IMR-90 (cell line): ENCODE data around the gene UBL4B. TPM values are rescaled to one million over a fixed set of nuclear protein-coding genes. Genes with fewer than 3 reads are reported as not detected.

Experiments
- ATAC-seq: fragments of 200-7000 bp; cut with Tn5 transposase; 2 replicates; pipeline ENCODE4 v1.9.1; 2020; ENCODE audit warnings: low read depth, mild to moderate bottlenecking, moderate library complexity
- BruUV-seq: library from RNA; stranded (reverse); fragments of 400-500 nt; replicated peaks from 2 replicates; lab custom pipeline; 2021; lab: Mats Ljungman, UMichigan
- CTCF ChIA-PET: fragments of 300-600 bp; formaldehyde crosslinking; extraction: SDS; loops from one replicate; lab custom pipeline; 2021; ENCODE audit warnings: antibody characterized with exemption; lab: Yijun Ruan, JAX
- POLR2A ChIA-PET: fragments of 300-600 bp; sonication (Branson Sonifier 250); formaldehyde crosslinking; loops from one replicate; lab custom pipeline; 2022; ENCODE audit warnings: antibody characterized with exemption; ENCODE audit not compliant: unreplicated experiment; lab: Charles Lee
- DNase-seq: peaks from one replicate; pipeline ENCODE4 v3.0.0; 2013
- H2AFZ ChIP-seq: replicated peaks from 2 replicates; pipeline ENCODE3; 2013; ENCODE audit warnings: low read length, mild to moderate bottlenecking; ENCODE audit not compliant: poor library complexity
- H2AK5ac ChIP-seq: 2 replicates; pipeline ENCODE4 v1.6.1; 2013; ENCODE audit warnings: low read depth, low read length, inconsistent platforms
- H2AK9ac ChIP-seq: replicated peaks from 2 replicates; pipeline ENCODE3; 2013; ENCODE audit warnings: mild to moderate bottlenecking, low read depth, low read length, moderate library complexity; ENCODE audit not compliant: poor library complexity
- H2BK120ac ChIP-seq: 2 replicates; pipeline ENCODE4 v1.6.1; 2013; ENCODE audit warnings: low read depth, low read length, inconsistent platforms
- H2BK15ac ChIP-seq: 3 replicates; pipeline ENCODE4 v1.6.1; 2013; ENCODE audit warnings: low read depth, low read length, inconsistent platforms
- H2BK20ac ChIP-seq: 2 replicates; pipeline ENCODE4 v1.6.1; 2013; ENCODE audit warnings: low read depth, mild to moderate bottlenecking, inconsistent platforms, low read length, moderate library complexity
- H2BK5ac ChIP-seq: 2 replicates; pipeline ENCODE4 v1.6.1; 2013; ENCODE audit warnings: mild to moderate bottlenecking, low read depth, low read length, inconsistent platforms; ENCODE audit not compliant: poor library complexity, severe bottlenecking
- H3K14ac ChIP-seq: replicated peaks from 2 replicates; pipeline ENCODE4 v1.6.1; 2013; ENCODE audit warnings: low read depth, low read length, inconsistent platforms
- H3K18ac ChIP-seq: 2 replicates; pipeline ENCODE4 v1.6.1; 2013; ENCODE audit warnings: low read depth, low read length, control low read depth
- H3K23ac ChIP-seq: 2 replicates; pipeline ENCODE4 v1.6.1; 2013; ENCODE audit warnings: low read depth, low read length, inconsistent platforms
- H3K27ac ChIP-seq: 2 replicates; pipeline ENCODE4 v1.5.1; 2013; ENCODE audit warnings: mild to moderate bottlenecking, control low read depth, low read length; ENCODE audit not compliant: insufficient read depth
- H3K27me3 ChIP-seq: 2 replicates; pipeline ENCODE4 v1.6.1; 2013; ENCODE audit warnings: low read length; ENCODE audit not compliant: control insufficient read depth, insufficient read depth
- H3K36me3 ChIP-seq: 2 replicates; pipeline ENCODE4 v1.6.1; 2013; ENCODE audit warnings: low read length, mixed read lengths; ENCODE audit not compliant: control insufficient read depth, insufficient read depth
- H3K4ac ChIP-seq: 2 replicates; pipeline ENCODE4 v1.6.1; 2013; ENCODE audit warnings: low read depth, low read length, inconsistent platforms
- H3K4me1 ChIP-seq: 2 replicates; pipeline ENCODE4 v1.6.1; 2013; ENCODE audit warnings: low read length, mixed read lengths; ENCODE audit not compliant: control insufficient read depth, insufficient read depth
- H3K4me2 ChIP-seq: 2 replicates; pipeline ENCODE4 v1.6.1; 2013; ENCODE audit warnings: low read depth, mild to moderate bottlenecking, control low read depth, low read length, moderate library complexity
- H3K4me3 ChIP-seq: 2 replicates; pipeline ENCODE4 v1.5.1; 2013; ENCODE audit warnings: low read depth, mild to moderate bottlenecking, control low read depth, low read length, moderate library complexity; ENCODE audit not compliant: insufficient read depth
- H3K56ac ChIP-seq: 2 replicates; pipeline ENCODE4 v1.6.1; 2013; ENCODE audit warnings: low read length, inconsistent platforms; ENCODE audit not compliant: insufficient read depth; ENCODE audit errors: extremely low read depth
- H3K79me1 ChIP-seq, 2 experiments: 2 replicates each; pipeline ENCODE4 v1.6.1; 2013; ENCODE audit warnings: low read length in 2 of 2, inconsistent platforms in 1 of 2, low read depth in 1 of 2
- H3K9ac ChIP-seq: 2 replicates; pipeline ENCODE4 v1.6.1; 2013; ENCODE audit warnings: low read depth, low read length, control low read depth
- H3K9me1 ChIP-seq: 2 replicates; pipeline ENCODE4 v1.6.1; 2013; ENCODE audit warnings: low read length, inconsistent platforms; ENCODE audit not compliant: insufficient read depth
- H3K9me3 ChIP-seq: 2 replicates; pipeline ENCODE4 v1.6.1; 2013; ENCODE audit warnings: low read length; ENCODE audit not compliant: control insufficient read depth, insufficient read depth
- H4K20me1 ChIP-seq: 2 replicates; pipeline ENCODE4 v1.6.1; 2013; ENCODE audit warnings: low read length, inconsistent platforms; ENCODE audit not compliant: insufficient read depth
- H4K5ac ChIP-seq: 2 replicates; pipeline ENCODE4 v1.6.1; 2013; ENCODE audit warnings: mild to moderate bottlenecking, low read depth, low read length, control low read depth
- H4K8ac ChIP-seq, 2 experiments: 2 replicates each; pipeline ENCODE4 v1.6.1; 2013; ENCODE audit warnings: low read depth in 2 of 2, low read length in 2 of 2, control low read depth in 1 of 2, inconsistent platforms in 1 of 2
- H4K91ac ChIP-seq: 2 replicates; pipeline ENCODE4 v1.6.1; 2013; ENCODE audit warnings: low read depth, low read length, inconsistent platforms; ENCODE audit not compliant: insufficient read depth
- CTCF ChIP-seq: conservative IDR thresholded peaks from 2 replicates; pipeline ENCODE4 v1.5.1; 2012; ENCODE audit warnings: mild to moderate bottlenecking, low read depth, low read length, improper control_type of control experiment
- MXI1 ChIP-seq: IDR thresholded peaks from 2 replicates; pipeline ENCODE4 v1.6.1; 2012; ENCODE audit warnings: low read depth, mild to moderate bottlenecking, low read length, moderate library complexity, borderline replicate concordance
- WGBS, 2 experiments: methylation state at CpG; one replicate each; pipeline versions ENCODE4 v1.1.5 to v1.1.7; 2013; ENCODE audit warnings: missing lambda C conversion rate in 2 of 2; ENCODE audit not compliant: insufficient read length in 1 of 2; ENCODE audit errors: extremely low coverage in 2 of 2; 5-methylcytosine and 5-hydroxymethylcytosine counted together
- dilution Hi-C: fragments of 300-500 bp; cut with HindIII; formaldehyde crosslinking; loops from one replicate; pipeline ENCODE4 v1.14.3; 2018; ENCODE audit warnings: low sequenced_read_pairs; ENCODE audit not compliant: unreplicated experiment
- in situ Hi-C: fragments of 300-500 bp; cut with MboI; formaldehyde crosslinking; loops from 3 replicates; pipeline ENCODE4 v1.14.3; 2019; ENCODE audit warnings: low sequenced_read_pairs, inconsistent platforms, mixed read lengths
- intact Hi-C: fragments of 100-400 bp; cut with micrococcal nuclease; formaldehyde crosslinking; loops from 2 replicates; pipeline ENCODE4 v1.10.0; 2022
- polyA plus RNA-seq, 3 experiments: library from polyadenylated mRNA; depleted of rRNA; stranded (reverse); fragments of >200 nt; gene quantifications; 2 replicates each; pipeline ENCODE4 v1.2.3, GENCODE V29; 2012; ENCODE audit warnings: low replicate concordance in 1 of 3
- total RNA-seq: library from RNA; depleted of rRNA; stranded (reverse); fragments of >200 nt; gene quantifications from 2 replicates; pipeline ENCODE4 v1.2.3, GENCODE V29; 2012

UBL4B gene
- total and polyA plus RNA-seq, 2 of the 4 experiments (the other 2 are of a cell fraction): not detected

- peak within 1 kb of the TSS; percentile 45 for H2AK9ac ChIP-seq
- CTCF ChIA-PET: no interaction called here
Measured at GRCh38 chr1:110150330-110151174, 38.3 kb downstream of the UBL4B start, which contains the start of gene SLC6A17. Gene SLC6A17 (plus strand): TSS chr1:110150494. CDS start chr1:110166930, 16,436 bp downstream.

More at GRCh38 chr1:110150330-110151174, 38.3 kb downstream of the UBL4B start, which contains the start of gene SLC6A17:
- H3K9ac ChIP-seq: no peak within 1 kb of the TSS
- H3K9me1 ChIP-seq: no peaks in the 10 kb centered on the region
- H2BK15ac ChIP-seq: no peak within 1 kb of the TSS
- H3K27me3 ChIP-seq: peaks cover 36% of the 10 kb centered on the region
- no peak within 1 kb of the TSS for H3K14ac ChIP-seq
- no peak within 1 kb of the TSS for H4K5ac ChIP-seq
- no peaks in the 10 kb centered on the region for H3K4me1 ChIP-seq
- peak within 1 kb of the TSS; percentile 57 for H3K4me2 ChIP-seq
- TF ChIP-seq MXI1 (no peak), CTCF (0 out of 2 replicates have a peak, but pooled peaks have one; percentile 9)
- no peak within 1 kb of the TSS for H2AK5ac ChIP-seq
- H3K18ac ChIP-seq: no peak within 1 kb of the TSS
- ATAC-seq (peak; percentile 95), DNase-seq (peak; percentile 68)
- in situ Hi-C loops (no loop called here), intact Hi-C loops (no loop called here), dilution Hi-C loops (no loop called here)
- H3K27ac ChIP-seq: no peak within 1 kb of the TSS; the same call in 1 of the 2 replicates
- H2BK20ac ChIP-seq: no peak within 1 kb of the TSS
- H3K4me3 ChIP-seq: peak within 1 kb of the TSS; percentile 37
- no peak within 1 kb of the TSS for H3K4ac ChIP-seq
- no peaks in the 10 kb centered on the region for H4K20me1 ChIP-seq
- BruUV-seq: no TSS peak
- H3K9me3 ChIP-seq: no peaks in the 10 kb centered on the region
- H2BK120ac ChIP-seq: no peak within 1 kb of the TSS
- H3K79me1 ChIP-seq: no peaks in the 10 kb centered on the region
- no peak within 1 kb of the TSS for H2BK5ac ChIP-seq
- H3K56ac ChIP-seq: no peak within 1 kb of the TSS
- H4K8ac ChIP-seq: no peak within 1 kb of the TSS
- peak within 1 kb of the TSS; percentile 87 for H2AFZ ChIP-seq
- no peak within 1 kb of the TSS for H3K23ac ChIP-seq
- no peaks in the 10 kb centered on the region for H3K36me3 ChIP-seq
- no peak within 1 kb of the TSS for H4K91ac ChIP-seq
- POLR2A ChIA-PET: no interaction called here
- WGBS, 2 experiments: 2% methylated on average over 42 of the region's 104 CpGs; no CpG with 5 or more reads in 1 of the 2 experiments
